ACC112 (cell line): ENCODE measurements around the gene HAPSTR1.
"Not testable (repeated sequence)": the region's sequence is repeated elsewhere in the genome, so short reads cannot be mapped to it uniquely, and the experiment has no call there.

ENCODE experiments used
- H2AFZ ChIP-seq: fragments of 200-600 bp; sonication (generic); one replicate; pipeline ENCODE4 v1.6.0; 2017; ENCODE audit warnings: antibody characterized with exemption, low read length; ENCODE audit not compliant: unreplicated experiment
- H3K27ac ChIP-seq: fragments of 200-600 bp; sonication (generic); 2 replicates; pipeline ENCODE4 v1.5.1; 2014; ENCODE audit warnings: low read depth, mild to moderate bottlenecking, antibody characterized with exemption, low read length, moderate library complexity
- H3K27me3 ChIP-seq: fragments of 200-600 bp; sonication (generic); 2 replicates; pipeline ENCODE4 v1.6.1; 2014; ENCODE audit warnings: mild to moderate bottlenecking, antibody characterized with exemption, low read length, moderate library complexity, mixed read lengths; ENCODE audit not compliant: insufficient read depth
- H3K36me3 ChIP-seq: fragments of 200-600 bp; sonication (generic); 2 replicates; pipeline ENCODE4 v1.6.1; 2016; ENCODE audit warnings: mild to moderate bottlenecking, antibody characterized with exemption, low read length, moderate library complexity, mixed read lengths; ENCODE audit not compliant: insufficient read depth
- H3K4me1 ChIP-seq: fragments of 200-600 bp; sonication (generic); one replicate; pipeline ENCODE4 v1.6.1; 2016; ENCODE audit warnings: low read length, mixed read lengths; ENCODE audit not compliant: insufficient read depth, unreplicated experiment, control insufficient read depth
- H3K4me3 ChIP-seq: fragments of 200-600 bp; sonication (generic); 2 replicates; pipeline ENCODE4 v1.5.1; 2014; ENCODE audit warnings: mild to moderate bottlenecking, low read depth, low read length
- H3K79me2 ChIP-seq: fragments of 200-600 bp; sonication (generic); one replicate; pipeline ENCODE4 v1.6.0; 2016; ENCODE audit warnings: low read length; ENCODE audit not compliant: control insufficient read depth, unreplicated experiment, insufficient read depth

HAPSTR1 gene

GRCh38 chr16:9070254-9070653, 21.2 kb upstream of the HAPSTR1 start:
- no peak overlapping the region for H2AFZ ChIP-seq

DNA sequence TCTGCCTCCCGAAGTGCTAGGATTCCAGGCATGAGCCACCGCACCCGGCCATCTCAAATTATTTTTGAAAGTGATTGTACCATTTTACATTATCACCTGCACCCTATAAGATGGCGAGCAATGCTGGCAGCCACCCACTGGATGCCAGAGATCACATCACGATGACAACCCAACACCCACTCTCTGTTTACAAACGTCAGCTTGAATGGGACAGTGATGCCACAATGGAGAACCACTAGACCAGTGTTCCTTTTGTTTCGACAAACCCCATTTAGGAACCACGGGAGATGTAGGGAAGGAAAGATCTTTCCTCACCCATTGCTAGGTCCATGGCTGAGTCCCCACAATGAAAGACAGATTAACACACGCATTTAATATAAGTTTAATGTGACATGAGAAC, 20.1 kb upstream of the HAPSTR1 start:
- Histone ChIP-seq H3K27me3 (no peaks in the 10 kb centered on the region), H3K27ac (no peak overlapping the region), H2AFZ (no peak overlapping the region), H3K4me1 (peaks cover 17% of the 10 kb centered on the region), H3K36me3 (no peaks in the 10 kb centered on the region), H3K79me2 (peaks cover 7% of the 10 kb centered on the region), H3K4me3 (no peak overlapping the region)

More at GRCh38 chr16:9070254-9070653, 21.2 kb upstream of the HAPSTR1 start:
- H3K27me3 ChIP-seq: no peaks in the 10 kb centered on the region
- H3K36me3 ChIP-seq: no peaks in the 10 kb centered on the region
- peaks cover 7% of the 10 kb centered on the region for H3K79me2 ChIP-seq
- H3K4me1 ChIP-seq: peaks cover 14% of the 10 kb centered on the region
- H3K4me3 ChIP-seq: no peak overlapping the region
- H3K27ac ChIP-seq: no peak overlapping the region

GRCh38 chr16:9072806-9073341, 18.6 kb upstream of the HAPSTR1 start:
- Histone ChIP-seq H3K27ac (peak overlapping the region; percentile 71), H3K4me3 (no peak overlapping the region), H3K27me3 (no peaks in the 10 kb centered on the region), H3K36me3 (no peaks in the 10 kb centered on the region), H3K4me1 (peaks cover 31% of the 10 kb centered on the region), H2AFZ (peak overlapping the region; percentile 84), H3K79me2 (no peaks in the 10 kb centered on the region)

DNA sequence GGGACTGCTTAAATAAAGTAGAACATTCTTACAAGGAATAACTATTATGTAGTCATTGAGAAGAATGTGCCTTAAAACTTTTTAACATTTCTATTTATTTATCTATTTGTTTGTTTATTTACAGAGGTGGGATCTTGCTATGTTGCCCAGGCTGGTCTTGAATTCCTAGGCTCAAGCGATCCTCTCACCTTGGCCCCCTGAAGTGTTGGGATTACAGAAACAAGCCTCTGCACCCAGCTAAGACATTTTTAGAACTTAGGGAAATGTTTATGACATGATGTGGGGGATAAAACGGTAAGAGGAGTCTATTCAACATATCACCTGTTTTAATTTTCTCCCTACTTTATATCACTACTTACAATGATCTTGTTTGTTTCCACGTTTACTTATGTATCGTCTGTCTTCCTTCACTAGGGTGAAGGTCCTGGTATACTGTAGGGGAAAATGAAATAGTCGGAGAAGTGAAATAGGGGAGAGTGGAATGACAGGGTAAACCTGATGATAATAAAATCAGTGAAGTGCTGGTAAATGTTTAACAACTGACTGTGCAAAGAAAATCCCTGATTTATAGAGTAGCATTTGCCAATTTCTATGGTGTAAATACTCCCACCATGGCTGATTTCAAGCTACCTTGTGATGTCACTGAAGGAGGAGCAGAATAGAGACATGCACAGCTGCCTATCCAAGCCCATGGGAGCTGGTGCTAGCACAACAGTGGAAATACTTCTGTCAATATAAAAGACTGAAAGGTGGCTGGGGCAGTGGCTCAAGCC, 16.0 kb upstream of the HAPSTR1 start:
- Histone ChIP-seq H2AFZ (no peak overlapping the region), H3K4me1 (peaks cover 31% of the 10 kb centered on the region), H3K27ac (peak overlapping the region; percentile 51; the same call in 1 of the 2 replicates), H3K27me3 (no peaks in the 10 kb centered on the region), H3K4me3 (no peak overlapping the region), H3K36me3 (no peaks in the 10 kb centered on the region), H3K79me2 (no peaks in the 10 kb centered on the region)

- peak overlapping the region; percentile 29 for H3K4me3 ChIP-seq
- H3K27ac ChIP-seq: peak overlapping the region; percentile 80
- H3K27me3 ChIP-seq: no peaks in the 10 kb centered on the region
- H3K36me3 ChIP-seq: no peaks in the 10 kb centered on the region
- peaks cover 35% of the 10 kb centered on the region for H3K4me1 ChIP-seq
- no peaks in the 10 kb centered on the region for H3K79me2 ChIP-seq
- peak overlapping the region; percentile 86 for H2AFZ ChIP-seq
Measured at GRCh38 chr16:9077091-9077809, 14.2 kb upstream of the HAPSTR1 start.

- not testable (repeated sequence) for H3K79me2 ChIP-seq, H3K4me3 ChIP-seq, H3K27me3 ChIP-seq, H2AFZ ChIP-seq, H3K36me3 ChIP-seq
- Histone ChIP-seq H3K27ac (peak overlapping the region; percentile 40), H3K4me1 (peaks cover 25% of the 10 kb centered on the region)
Measured at GRCh38 chr16:9078467-9079429, 12.7 kb upstream of the HAPSTR1 start.

- Histone ChIP-seq H3K4me3 (no peak overlapping the region), H3K79me2 (no peaks in the 10 kb centered on the region), H3K4me1 (peaks cover 25% of the 10 kb centered on the region), H2AFZ (no peak overlapping the region), H3K27ac (no peak overlapping the region), H3K27me3 (no peaks in the 10 kb centered on the region), H3K36me3 (no peaks in the 10 kb centered on the region)
Measured at GRCh38 chr16:9079430-9079812, 12.0 kb upstream of the HAPSTR1 start.

GRCh38 chr16:9081158-9081557, 10.3 kb upstream of the HAPSTR1 start:
- Histone ChIP-seq H3K27me3 (no peaks in the 10 kb centered on the region), H3K4me1 (peaks cover 24% of the 10 kb centered on the region), H3K27ac (0 out of 2 replicates have a peak overlapping the region, but pooled peaks have one; percentile 13), H3K4me3 (no peak overlapping the region), H3K79me2 (no peaks in the 10 kb centered on the region), H2AFZ (peak overlapping the region; percentile 17), H3K36me3 (no peaks in the 10 kb centered on the region)

DNA sequence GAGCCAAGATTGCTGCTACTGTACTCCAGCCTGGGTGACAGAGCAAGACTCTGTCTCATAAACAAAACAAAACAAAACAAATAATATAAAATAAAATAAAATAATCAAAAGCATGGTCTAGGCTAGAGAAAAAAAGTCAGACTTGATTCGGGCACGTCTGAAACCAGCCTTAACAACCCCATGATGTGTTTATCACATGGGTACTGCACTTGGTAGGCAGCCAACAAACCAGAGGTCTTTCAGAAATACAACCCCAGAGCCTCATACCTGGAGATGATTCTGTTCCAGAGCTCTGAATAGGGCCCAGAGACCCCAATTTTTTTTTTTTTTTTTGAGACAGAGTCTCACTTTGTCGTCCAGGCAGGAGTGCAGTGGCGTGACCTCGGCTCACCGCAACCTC, 9.6 kb upstream of the HAPSTR1 start:
- Histone ChIP-seq H3K27ac (no peak overlapping the region), H3K79me2 (no peaks in the 10 kb centered on the region), H3K4me1 (peaks cover 18% of the 10 kb centered on the region), H3K27me3 (no peaks in the 10 kb centered on the region), H2AFZ (no peak overlapping the region), H3K4me3 (no peak overlapping the region), H3K36me3 (no peaks in the 10 kb centered on the region)

DNA sequence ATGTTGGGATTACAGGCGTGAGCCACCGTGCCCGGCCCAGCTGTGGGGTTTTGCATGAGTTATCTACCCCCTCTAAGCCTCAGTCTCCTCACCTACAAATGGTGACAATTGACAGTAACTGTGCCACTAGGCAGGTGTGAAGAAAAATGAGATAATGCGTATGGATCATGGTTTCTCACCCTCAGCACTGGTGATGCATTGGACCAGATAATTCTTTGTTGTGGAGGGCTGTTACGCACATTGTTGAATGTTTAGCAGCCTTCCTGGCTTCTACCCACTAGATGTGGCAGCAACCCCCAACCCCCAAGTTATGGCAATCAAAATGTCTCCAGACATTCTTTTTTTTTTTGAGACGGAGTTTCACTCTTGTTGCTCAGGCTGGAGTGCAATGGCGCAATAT, 9.0 kb upstream of the HAPSTR1 start:
- Histone ChIP-seq H3K36me3 (no peaks in the 10 kb centered on the region), H3K27me3 (no peaks in the 10 kb centered on the region), H2AFZ (no peak overlapping the region), H3K4me3 (no peak overlapping the region), H3K4me1 (peaks cover 12% of the 10 kb centered on the region), H3K27ac (no peak overlapping the region), H3K79me2 (no peaks in the 10 kb centered on the region)
